Measurements from ENCODE around the gene FANCI. TPM values are rescaled to one million over a fixed set of nuclear protein-coding genes. Genes with fewer than 3 reads are reported as not detected.

The FANCI gene
- total and polyA plus RNA-seq, 8 donors: 5.7 to 43.8 (median 9.1) TPM

- intact Hi-C loops (cut with DNase I; ENCODE audit: low total_unique reads): no loop called here
- no peak for TF ChIP-seq POLR2AphosphoS5 (IDR thresholded peaks at IDR 0.05)
- TF ChIP-seq, protein P1, sequence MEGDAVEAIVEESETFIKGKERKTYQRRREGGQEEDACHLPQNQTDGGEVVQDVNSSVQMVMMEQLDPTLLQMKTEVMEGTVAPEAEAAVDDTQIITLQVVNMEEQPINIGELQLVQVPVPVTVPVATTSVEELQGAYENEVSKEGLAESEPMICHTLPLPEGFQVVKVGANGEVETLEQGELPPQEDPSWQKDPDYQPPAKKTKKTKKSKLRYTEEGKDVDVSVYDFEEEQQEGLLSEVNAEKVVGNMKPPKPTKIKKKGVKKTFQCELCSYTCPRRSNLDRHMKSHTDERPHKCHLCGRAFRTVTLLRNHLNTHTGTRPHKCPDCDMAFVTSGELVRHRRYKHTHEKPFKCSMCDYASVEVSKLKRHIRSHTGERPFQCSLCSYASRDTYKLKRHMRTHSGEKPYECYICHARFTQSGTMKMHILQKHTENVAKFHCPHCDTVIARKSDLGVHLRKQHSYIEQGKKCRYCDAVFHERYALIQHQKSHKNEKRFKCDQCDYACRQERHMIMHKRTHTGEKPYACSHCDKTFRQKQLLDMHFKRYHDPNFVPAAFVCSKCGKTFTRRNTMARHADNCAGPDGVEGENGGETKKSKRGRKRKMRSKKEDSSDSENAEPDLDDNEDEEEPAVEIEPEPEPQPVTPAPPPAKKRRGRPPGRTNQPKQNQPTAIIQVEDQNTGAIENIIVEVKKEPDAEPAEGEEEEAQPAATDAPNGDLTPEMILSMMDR (IDR thresholded peaks at IDR 0.05): peak in 1 of 7 experiments; percentile 20
- TF ChIP-seq EP300 (IDR thresholded peaks at IDR 0.05): no peak
- no peaks in the 10 kb centered on the region for H3K9me3 ChIP-seq
- H3K27ac ChIP-seq: no peak overlapping the region
- H3K4me1 ChIP-seq: peaks cover 59 to 77% (median 63%) of the 10 kb centered on the region in 4 donors
- 20 to 35% (median 25%) methylated on average over 9 to 10 of the region's 10 CpGs for WGBS, 5 donors
- H3K4me3 ChIP-seq: peak overlapping the region in 2 of 4 donors; percentile 88 to 99
- H3K27me3 ChIP-seq: no peaks in the 10 kb centered on the region
- no peak for DNase-seq
- H3K36me3 ChIP-seq: peaks cover 56 to 62% (median 60%) of the 10 kb centered on the region in 4 donors
These were observed 88.7 kb downstream of the FANCI start for GRCh38 chr15:89332446-89332845.

GRCh38 chr15:89333011-89333860 lies 89.5 kb downstream of the FANCI start:
- Histone ChIP-seq H3K4me3 (peak overlapping the region; percentile 86 to 99 (median 92)), H3K4me1 (peaks cover 59 to 69% (median 62%) of the 10 kb centered on the region in 4 donors), H3K9me3 (no peaks in the 10 kb centered on the region), H3K36me3 (peaks cover 48 to 54% (median 52%) of the 10 kb centered on the region in 4 donors), H3K27ac (peak overlapping the region in 2 of 5 donors; percentile 93 to 94), H3K27me3 (no peaks in the 10 kb centered on the region)
- DNase-seq: no peak
- WGBS, 5 donors: 86 to 93% (median 91%) methylated on average over 37 to 57 of the region's 57 CpGs
- TF ChIP-seq POLR2AphosphoS5 (IDR thresholded peaks at IDR 0.05) (no peak), EP300 (IDR thresholded peaks at IDR 0.05) (no peak), POLR2A (IDR thresholded peaks at IDR 0.05) (no peak)
- TF ChIP-seq, protein P1 (IDR thresholded peaks at IDR 0.05): no peak
- intact Hi-C loops (cut with DNase I; ENCODE audit: low total_unique reads): no loop called here

DNA sequence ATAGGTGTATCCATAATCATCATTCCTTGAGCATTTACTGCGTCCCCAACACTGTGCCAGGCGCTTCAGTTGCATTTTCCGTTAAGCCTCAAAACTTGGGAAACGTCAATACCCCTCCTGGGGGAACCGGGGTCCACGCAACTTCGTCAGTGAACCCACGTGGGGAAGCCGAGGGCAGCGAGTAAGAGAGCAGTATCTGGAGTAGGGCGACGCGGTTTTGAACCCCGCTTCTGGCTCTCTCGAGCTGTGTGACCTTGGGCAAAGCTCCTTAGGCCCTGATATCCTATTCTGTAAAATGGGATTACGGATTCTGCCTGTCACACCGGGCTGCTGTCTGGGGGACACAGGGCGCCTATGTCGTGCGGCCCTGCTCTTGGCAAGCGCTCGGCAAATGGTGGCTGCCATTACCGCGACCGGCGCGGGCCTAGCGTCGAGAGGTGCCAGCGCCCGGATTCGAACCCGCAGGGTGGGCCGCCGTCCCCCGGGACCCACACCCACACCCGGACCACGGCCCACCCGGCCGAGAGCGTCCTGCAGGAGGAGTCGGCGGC lies 90.3 kb downstream of the FANCI start:
- intact Hi-C loops (cut with DNase I; ENCODE audit: low total_unique reads): no loop called here
- DNase-seq: no peak
- WGBS, 5 donors: 1 to 5% (median 2%) methylated on average over 8 to 43 of the region's 43 CpGs
- H3K36me3 ChIP-seq: peaks cover 40 to 46% (median 44%) of the 10 kb centered on the region in 4 donors
- H3K27me3 ChIP-seq: no peaks in the 10 kb centered on the region
- H3K27ac ChIP-seq: peak overlapping the region; percentile 93 to 94 (median 93)
- TF ChIP-seq POLR2A (IDR thresholded peaks at IDR 0.05) (no peak), POLR2AphosphoS5 (IDR thresholded peaks at IDR 0.05) (no peak), EP300 (IDR thresholded peaks at IDR 0.05) (no peak)
- TF ChIP-seq, protein P1 (IDR thresholded peaks at IDR 0.05): no peak
- peak overlapping the region; percentile 86 to 99 (median 92) for H3K4me3 ChIP-seq
- H3K9me3 ChIP-seq: no peaks in the 10 kb centered on the region
- H3K4me1 ChIP-seq: peaks cover 58 to 61% (median 59%) of the 10 kb centered on the region in 4 donors

- WGBS, 5 donors: 0 to 1% (median 0%) methylated on average over 15 to 85 of the region's 85 CpGs
- DNase-seq: peak; percentile 97 to 99
- intact Hi-C loops (cut with DNase I; ENCODE audit: low total_unique reads): no loop called here
These were observed 90.9 kb downstream of the FANCI start, which contains the start of gene POLG for GRCh38 chr15:89334510-89335297. Gene POLG, minus strand, starts transcription at chr15:89334824. Its CDS starts 1,070 bp downstream, at chr15:89333754.

More at GRCh38 chr15:89334510-89335297, 90.9 kb downstream of the FANCI start, which contains the start of gene POLG:
- peak; percentile 79 to 98 (median 98) for TF ChIP-seq POLR2AphosphoS5 (IDR thresholded peaks at IDR 0.05)
- TF ChIP-seq, protein P1 (IDR thresholded peaks at IDR 0.05): no peak
- peak in 2 of 4 donors; percentile 30 to 82 for TF ChIP-seq POLR2A (IDR thresholded peaks at IDR 0.05)
- no peak for TF ChIP-seq EP300 (IDR thresholded peaks at IDR 0.05)
- H3K9me3 ChIP-seq: no peaks in the 10 kb centered on the region
- H3K36me3 ChIP-seq: peaks cover 33 to 40% (median 37%) of the 10 kb centered on the region in 4 donors
- H3K27ac ChIP-seq: peak within 1 kb of the TSS; percentile 93 to 94 (median 93)
- no peaks in the 10 kb centered on the region for H3K27me3 ChIP-seq
- H3K4me3 ChIP-seq: peak within 1 kb of the TSS; percentile 86 to 99 (median 92)
- peaks cover 51 to 54% (median 52%) of the 10 kb centered on the region in 4 donors for H3K4me1 ChIP-seq
